GM21723 (cell line): Measurements from ENCODE around the gene FNBP1.

Source experiments
- ATAC-seq: cut with Tn5 transposase; IDR thresholded peaks from one replicate; pipeline ENCODE4 v1.9.1; 2021; ENCODE audit warnings: mild to moderate bottlenecking, moderate library complexity; ENCODE audit not compliant: unreplicated experiment

The FNBP1 gene

GRCh38 chr9:129839324-129840023 lies 203.5 kb downstream of the FNBP1 start:
- no peak for ATAC-seq

DNA sequence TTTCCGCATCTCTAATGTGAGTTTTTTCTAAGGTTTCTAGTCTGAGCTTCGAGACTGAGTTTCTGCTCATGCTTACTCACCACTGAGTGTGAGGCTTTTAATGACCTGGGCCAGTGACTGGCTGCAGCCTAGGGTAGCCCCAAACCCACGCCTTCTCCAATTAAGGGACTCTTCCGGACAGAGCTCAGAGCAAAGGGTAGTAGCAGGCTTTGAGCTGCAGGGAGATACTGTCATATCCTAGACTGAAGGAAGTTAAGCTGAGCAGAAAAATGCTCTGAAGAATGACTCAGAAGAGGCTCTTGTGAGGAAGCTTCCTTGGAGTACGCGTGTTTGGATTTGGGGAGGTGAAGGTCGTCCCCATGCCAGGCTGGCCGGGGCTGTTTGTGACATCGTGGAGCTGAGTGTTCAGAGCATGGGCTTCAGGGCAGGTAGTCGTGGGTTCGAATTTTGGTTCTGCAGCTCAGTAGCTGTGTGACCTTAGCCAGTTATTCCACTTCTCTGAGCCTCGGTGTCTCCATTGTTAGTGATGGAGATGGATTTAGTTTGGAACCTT lies 204.2 kb downstream of the FNBP1 start:
- ATAC-seq, result no peak
